ENCODE data around the gene POTEF. TPM values are rescaled to one million over a fixed set of nuclear protein-coding genes. Genes with fewer than 3 reads are reported as not detected.
"Not testable (repeated sequence)": the region's sequence is repeated elsewhere in the genome, so short reads cannot be mapped to it uniquely, and the experiment has no call there.

The POTEF gene
- total RNA-seq, 1 donor from 2014 or later = not detected

- TF ChIP-seq CTCF (IDR thresholded peaks at IDR 0.05; ENCODE audit: insufficient read depth, low read length, poor library complexity, severe bottlenecking) = peak; percentile 66
- not testable (repeated sequence) for H3K4me3 ChIP-seq (ENCODE audit: low read depth, low read length); DNase-seq (ENCODE audit: low read depth); H3K36me3 ChIP-seq (ENCODE audit: control insufficient read depth, insufficient read depth, low read length); H3K27me3 ChIP-seq (ENCODE audit: control insufficient read depth, insufficient read depth, low read length)
Observed at GRCh38 chr2:130155956-130156623, 27.1 kb upstream of the POTEF start.

GRCh38 chr2:130154773-130155765, 26.0 kb upstream of the POTEF start:
- Histone ChIP-seq H3K27me3 (ENCODE audit: control insufficient read depth, insufficient read depth, low read length) (no peaks in the 10 kb centered on the region), H3K4me3 (ENCODE audit: low read depth, low read length) (no peak overlapping the region), H3K36me3 (ENCODE audit: control insufficient read depth, insufficient read depth, low read length) (no peaks in the 10 kb centered on the region)
- DNase-seq (ENCODE audit: low read depth) = no peak
- TF ChIP-seq CTCF (IDR thresholded peaks at IDR 0.05; ENCODE audit: insufficient read depth, low read length, poor library complexity, severe bottlenecking) = no peak

- not testable (repeated sequence) for H3K27me3 ChIP-seq (ENCODE audit: control insufficient read depth, insufficient read depth, low read length); H3K36me3 ChIP-seq (ENCODE audit: control insufficient read depth, insufficient read depth, low read length); DNase-seq (ENCODE audit: low read depth); H3K4me3 ChIP-seq (ENCODE audit: low read depth, low read length)
Observed at GRCh38 chr2:130154423-130154770, 25.4 kb upstream of the POTEF start.

DNA sequence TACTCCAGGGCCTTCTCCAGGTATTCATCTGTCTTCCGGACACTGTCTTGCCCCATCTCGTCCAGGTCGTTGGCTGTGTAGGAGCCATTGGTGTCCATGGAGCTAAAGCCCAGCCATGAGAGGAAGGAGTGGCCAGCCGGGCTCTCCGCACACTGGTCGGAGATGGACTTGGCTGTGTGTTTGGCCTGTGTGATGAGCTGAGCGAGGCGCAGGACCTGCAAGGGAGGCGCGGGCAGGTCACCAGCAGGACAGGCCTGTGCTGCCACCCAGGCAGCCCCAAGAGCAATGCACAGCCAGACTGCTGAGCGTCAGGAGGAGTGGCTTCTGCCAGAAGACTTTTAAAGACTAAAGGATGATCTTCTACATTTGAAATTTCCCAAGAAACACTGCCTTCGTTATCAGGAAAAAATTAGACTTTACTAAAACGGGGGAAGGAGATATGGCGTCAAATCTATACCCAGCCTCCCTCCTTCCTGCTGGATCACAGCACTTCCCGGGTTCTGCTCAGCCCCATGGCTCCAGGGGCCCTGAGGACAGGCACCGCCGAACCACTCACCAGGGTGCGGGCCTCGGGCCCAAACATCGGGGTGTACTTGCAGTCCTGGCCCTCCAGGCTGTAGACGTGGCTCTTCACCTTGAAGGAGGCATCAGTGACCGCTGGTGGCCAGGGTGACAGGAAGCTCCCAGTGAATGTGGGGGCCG, 24.9 kb upstream of the POTEF start:
- not testable (repeated sequence) for H3K36me3 ChIP-seq (ENCODE audit: control insufficient read depth, insufficient read depth, low read length)

GRCh38 chr2:130152816-130153595, 24.0 kb upstream of the POTEF start:
- Histone ChIP-seq H3K4me3 (ENCODE audit: low read depth, low read length) (no peak overlapping the region), H3K27me3 (ENCODE audit: control insufficient read depth, insufficient read depth, low read length) (no peaks in the 10 kb centered on the region), H3K36me3 (ENCODE audit: control insufficient read depth, insufficient read depth, low read length) (no peaks in the 10 kb centered on the region)
- no peak for DNase-seq (ENCODE audit: low read depth)
- no peak for TF ChIP-seq CTCF (IDR thresholded peaks at IDR 0.05; ENCODE audit: insufficient read depth, low read length, poor library complexity, severe bottlenecking)

More for the DNA sequence above, 24.9 kb upstream of the POTEF start:
- H3K27me3 ChIP-seq (ENCODE audit: control insufficient read depth, insufficient read depth, low read length); H3K4me3 ChIP-seq (ENCODE audit: low read depth, low read length); DNase-seq (ENCODE audit: low read depth): not testable (repeated sequence)

DNA sequence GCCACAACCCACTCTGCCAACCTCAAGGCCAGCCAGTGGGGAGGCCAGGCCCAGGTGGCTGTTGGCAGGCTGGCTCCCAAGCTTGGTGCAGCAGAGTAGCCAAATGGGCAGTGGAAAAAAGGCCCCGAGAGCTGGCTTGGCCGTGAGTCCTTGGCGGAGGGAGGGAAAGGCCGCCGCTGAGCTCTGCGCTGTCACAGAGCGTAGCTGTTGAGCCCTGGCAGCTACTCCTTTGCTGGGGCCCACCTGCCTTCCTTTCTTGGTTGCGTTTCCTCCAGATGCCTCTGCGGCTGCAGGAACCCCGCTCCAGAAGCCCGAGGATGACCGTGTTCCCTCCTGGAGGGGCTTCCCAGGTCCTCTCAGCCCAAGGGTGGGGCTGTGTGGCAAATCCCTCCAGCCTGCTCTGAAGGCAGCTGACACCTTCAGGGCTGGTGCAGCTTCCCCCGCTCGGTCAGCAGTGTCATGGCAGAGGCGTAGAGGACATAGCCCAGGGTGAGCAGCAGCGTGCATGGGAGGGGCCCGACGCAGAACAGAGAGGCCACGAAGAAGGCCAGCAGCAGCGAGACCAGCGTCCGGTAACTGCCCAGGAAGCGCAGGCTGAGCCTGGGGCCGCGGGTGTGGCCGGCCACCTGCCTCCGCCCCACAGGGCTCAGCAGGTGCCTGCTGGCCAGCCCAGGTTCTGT, 23.3 kb upstream of the POTEF start:
- DNase-seq (ENCODE audit: low read depth); H3K4me3 ChIP-seq (ENCODE audit: low read depth, low read length); H3K27me3 ChIP-seq (ENCODE audit: control insufficient read depth, insufficient read depth, low read length); H3K36me3 ChIP-seq (ENCODE audit: control insufficient read depth, insufficient read depth, low read length): not testable (repeated sequence)

- not testable (repeated sequence) for DNase-seq (ENCODE audit: low read depth); H3K36me3 ChIP-seq (ENCODE audit: control insufficient read depth, insufficient read depth, low read length); H3K27me3 ChIP-seq (ENCODE audit: control insufficient read depth, insufficient read depth, low read length); H3K4me3 ChIP-seq (ENCODE audit: low read depth, low read length)
Observed at GRCh38 chr2:130151145-130151512, 22.1 kb upstream of the POTEF start.
